Measurements from ENCODE around the gene EDRF1.

- TF ChIP-seq, protein P1, sequence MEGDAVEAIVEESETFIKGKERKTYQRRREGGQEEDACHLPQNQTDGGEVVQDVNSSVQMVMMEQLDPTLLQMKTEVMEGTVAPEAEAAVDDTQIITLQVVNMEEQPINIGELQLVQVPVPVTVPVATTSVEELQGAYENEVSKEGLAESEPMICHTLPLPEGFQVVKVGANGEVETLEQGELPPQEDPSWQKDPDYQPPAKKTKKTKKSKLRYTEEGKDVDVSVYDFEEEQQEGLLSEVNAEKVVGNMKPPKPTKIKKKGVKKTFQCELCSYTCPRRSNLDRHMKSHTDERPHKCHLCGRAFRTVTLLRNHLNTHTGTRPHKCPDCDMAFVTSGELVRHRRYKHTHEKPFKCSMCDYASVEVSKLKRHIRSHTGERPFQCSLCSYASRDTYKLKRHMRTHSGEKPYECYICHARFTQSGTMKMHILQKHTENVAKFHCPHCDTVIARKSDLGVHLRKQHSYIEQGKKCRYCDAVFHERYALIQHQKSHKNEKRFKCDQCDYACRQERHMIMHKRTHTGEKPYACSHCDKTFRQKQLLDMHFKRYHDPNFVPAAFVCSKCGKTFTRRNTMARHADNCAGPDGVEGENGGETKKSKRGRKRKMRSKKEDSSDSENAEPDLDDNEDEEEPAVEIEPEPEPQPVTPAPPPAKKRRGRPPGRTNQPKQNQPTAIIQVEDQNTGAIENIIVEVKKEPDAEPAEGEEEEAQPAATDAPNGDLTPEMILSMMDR (IDR thresholded peaks at IDR 0.05 in 2 of 3, conservative IDR thresholded peaks at IDR 0.05 in 1 of 3; ENCODE audit: borderline replicate concordance in 1 of 3, insufficient read depth in 1 of 3, low read depth in 2 of 3, low read length in 2 of 3): no peak
- no peak for TF ChIP-seq POLR2A (IDR thresholded peaks at IDR 0.05; ENCODE audit: borderline replicate concordance, extremely low read depth, insufficient read depth, insufficient read length)
- TF ChIP-seq ZNF274 (IDR thresholded peaks at IDR 0.05; ENCODE audit: low read depth, low read length): no peak
- no peak for TF ChIP-seq CBX3 (IDR thresholded peaks at IDR 0.05; ENCODE audit: low read depth)
Measured at GRCh38 chr10:125778556-125778955, 59.0 kb downstream of the EDRF1 start.
